LNCaP clone FGC (cell line): ENCODE results near the gene PRR16.

Source experiments
- DNase-seq: peaks from one replicate; pipeline ENCODE4 v3.0.0-alpha.2; 2011; ENCODE audit warnings: low read depth
- H3K4me3 ChIP-seq: 2 replicates; pipeline ENCODE4 v1.5.1; 2011; ENCODE audit warnings: mild to moderate bottlenecking, low read depth, low read length, control low read depth
- TF ChIP-seq, protein P1 (sequence below): IDR thresholded peaks from 2 replicates; pipeline ENCODE4 v1.5.1; 2012; ENCODE audit warnings: mild to moderate bottlenecking; ENCODE audit not compliant: control insufficient read depth, insufficient read depth; ENCODE audit errors: extremely low read depth

The PRR16 gene

DNA sequence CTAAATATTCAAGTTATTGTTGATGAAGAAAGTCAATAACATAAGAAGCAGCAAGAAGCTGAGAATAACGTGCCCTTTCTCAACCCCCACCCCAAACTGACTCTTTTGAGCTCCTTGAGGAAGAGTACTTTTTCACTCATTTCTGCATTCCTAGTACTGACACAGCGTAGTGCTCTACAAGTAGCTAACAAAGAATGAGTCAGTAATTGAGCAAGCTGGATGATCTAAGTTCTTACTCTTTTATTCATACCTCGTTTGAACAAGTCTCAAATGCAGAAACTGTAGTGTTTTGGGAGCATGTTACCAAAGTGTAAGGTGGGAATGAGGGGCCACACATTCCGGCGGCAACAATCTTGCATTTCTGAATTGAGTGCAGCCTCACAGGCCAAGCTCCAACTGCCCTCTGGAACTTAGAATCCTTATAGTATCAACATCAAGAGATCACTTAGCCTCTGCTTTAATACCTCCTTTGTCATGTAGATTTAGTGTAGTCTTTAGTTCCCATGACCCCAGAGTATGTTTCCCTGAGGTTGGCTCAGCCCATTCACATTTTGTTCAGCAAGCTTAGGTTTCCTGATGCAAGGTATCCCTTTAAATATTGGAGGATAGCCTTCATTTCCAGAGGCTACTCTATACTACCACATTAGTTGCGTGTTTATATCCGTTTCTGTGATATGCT lies 152.0 kb downstream of the PRR16 start:
- no peak overlapping the region for H3K4me3 ChIP-seq
- no peak for DNase-seq
- TF ChIP-seq, protein P1, sequence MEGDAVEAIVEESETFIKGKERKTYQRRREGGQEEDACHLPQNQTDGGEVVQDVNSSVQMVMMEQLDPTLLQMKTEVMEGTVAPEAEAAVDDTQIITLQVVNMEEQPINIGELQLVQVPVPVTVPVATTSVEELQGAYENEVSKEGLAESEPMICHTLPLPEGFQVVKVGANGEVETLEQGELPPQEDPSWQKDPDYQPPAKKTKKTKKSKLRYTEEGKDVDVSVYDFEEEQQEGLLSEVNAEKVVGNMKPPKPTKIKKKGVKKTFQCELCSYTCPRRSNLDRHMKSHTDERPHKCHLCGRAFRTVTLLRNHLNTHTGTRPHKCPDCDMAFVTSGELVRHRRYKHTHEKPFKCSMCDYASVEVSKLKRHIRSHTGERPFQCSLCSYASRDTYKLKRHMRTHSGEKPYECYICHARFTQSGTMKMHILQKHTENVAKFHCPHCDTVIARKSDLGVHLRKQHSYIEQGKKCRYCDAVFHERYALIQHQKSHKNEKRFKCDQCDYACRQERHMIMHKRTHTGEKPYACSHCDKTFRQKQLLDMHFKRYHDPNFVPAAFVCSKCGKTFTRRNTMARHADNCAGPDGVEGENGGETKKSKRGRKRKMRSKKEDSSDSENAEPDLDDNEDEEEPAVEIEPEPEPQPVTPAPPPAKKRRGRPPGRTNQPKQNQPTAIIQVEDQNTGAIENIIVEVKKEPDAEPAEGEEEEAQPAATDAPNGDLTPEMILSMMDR = no peak

DNA sequence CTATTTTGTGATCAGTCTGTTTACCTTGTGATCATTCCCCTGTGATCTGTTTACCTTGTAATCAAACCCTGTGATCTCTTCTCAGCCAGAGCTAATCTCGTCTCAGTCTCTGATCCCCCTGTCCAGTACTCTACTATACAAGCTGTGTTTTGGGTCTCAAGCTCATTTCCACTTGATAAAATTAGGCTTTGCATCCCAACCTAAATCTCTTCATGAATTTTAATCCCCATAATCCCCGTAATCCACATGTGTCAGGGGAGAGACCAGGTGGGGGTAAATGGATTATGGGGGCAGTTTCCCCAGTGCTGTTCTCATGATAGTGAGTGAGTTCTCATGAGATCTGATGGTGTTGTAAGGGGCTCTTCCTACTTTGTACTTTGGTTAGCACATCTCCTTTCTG lies 157.2 kb downstream of the PRR16 start:
- TF ChIP-seq, protein P1 = no peak
- no peak overlapping the region for H3K4me3 ChIP-seq
- no peak for DNase-seq

DNA sequence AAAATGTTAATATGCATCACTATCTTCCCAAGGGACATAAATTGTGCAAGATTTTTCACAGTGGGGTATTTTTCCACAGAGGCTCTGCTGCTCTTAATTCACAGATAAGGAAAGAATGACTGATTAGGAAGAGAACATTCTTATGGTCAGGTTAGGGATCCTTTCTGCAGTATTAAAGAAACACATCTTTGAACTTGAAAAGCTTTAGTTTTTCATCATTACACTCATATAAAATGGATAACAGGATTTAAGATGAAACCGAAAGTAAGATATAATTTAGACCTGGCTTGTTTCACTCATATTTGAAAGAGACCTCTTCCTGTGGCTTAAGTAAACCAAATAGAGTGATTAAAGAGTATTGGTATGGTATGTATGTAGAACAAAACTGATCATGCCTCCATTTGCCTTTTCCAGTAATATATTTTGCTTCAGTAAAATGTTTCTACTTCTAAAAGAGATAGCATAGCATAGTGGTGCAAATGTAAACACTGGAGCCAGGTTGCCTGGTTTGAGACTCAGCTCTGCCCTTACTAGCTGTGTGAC lies 160.0 kb downstream of the PRR16 start:
- no peak for DNase-seq
- TF ChIP-seq, protein P1 = no peak
- no peak overlapping the region for H3K4me3 ChIP-seq

DNA sequence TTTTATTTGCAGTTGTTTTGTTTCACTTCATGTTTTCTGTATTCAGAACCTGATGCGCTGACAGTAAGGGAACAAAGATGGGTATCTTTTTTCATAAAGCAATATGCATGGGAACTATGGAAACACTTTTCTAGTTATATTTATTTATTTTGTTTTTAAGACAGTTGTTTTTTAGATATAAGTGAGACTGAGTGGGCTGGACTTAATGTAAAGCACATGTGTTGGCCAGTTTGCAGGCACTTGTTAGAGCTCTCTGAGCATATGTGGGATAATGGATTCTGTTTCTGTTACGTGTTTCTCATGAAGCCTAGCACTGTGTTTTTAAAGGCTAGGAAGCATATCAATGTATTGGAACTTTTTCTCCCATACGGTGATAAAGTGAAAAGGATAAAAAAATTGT lies 164.1 kb downstream of the PRR16 start:
- no peak for DNase-seq
- no peak overlapping the region for H3K4me3 ChIP-seq
- TF ChIP-seq, protein P1 = no peak

DNA sequence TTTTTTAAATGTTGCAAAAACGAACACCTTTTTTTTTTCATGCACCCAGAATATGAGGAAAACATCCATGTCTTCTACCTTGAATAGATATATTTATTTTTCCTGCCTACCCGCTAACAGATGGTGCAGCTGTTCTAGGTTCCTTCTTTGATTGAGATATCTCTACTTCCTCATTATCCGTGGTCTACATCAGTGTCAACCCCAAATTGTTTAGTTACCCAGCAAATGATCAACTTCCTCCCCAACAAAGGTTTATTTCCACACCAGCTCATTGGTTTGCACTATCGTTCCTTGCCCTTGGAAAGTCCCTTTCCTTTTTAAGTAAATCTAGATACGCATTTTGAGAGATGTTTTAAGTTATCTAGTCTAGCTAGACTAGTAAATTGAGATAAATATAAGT lies 166.4 kb downstream of the PRR16 start:
- no peak overlapping the region for H3K4me3 ChIP-seq
- TF ChIP-seq, protein P1 = no peak
- no peak for DNase-seq

DNA sequence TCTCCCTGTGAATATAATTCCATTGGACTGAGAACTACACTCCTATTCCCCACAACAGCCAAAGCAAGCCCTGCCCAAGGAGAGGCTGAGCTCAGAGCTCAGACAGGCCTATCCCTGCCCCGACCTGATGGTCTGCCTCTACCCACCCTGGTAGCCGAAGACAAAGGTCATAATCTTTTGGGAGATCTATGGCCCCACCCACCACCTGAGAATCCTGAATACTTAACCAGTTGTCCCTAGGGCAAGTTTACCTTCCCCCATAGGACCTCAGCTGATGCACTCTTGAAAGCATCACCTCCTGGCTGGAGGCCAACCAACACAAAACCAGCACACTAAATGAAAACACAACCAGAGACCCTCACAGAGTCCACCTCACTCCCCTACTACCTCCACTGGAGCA lies 167.5 kb downstream of the PRR16 start:
- no peak overlapping the region for H3K4me3 ChIP-seq
- TF ChIP-seq, protein P1 = no peak
- no peak for DNase-seq

DNA sequence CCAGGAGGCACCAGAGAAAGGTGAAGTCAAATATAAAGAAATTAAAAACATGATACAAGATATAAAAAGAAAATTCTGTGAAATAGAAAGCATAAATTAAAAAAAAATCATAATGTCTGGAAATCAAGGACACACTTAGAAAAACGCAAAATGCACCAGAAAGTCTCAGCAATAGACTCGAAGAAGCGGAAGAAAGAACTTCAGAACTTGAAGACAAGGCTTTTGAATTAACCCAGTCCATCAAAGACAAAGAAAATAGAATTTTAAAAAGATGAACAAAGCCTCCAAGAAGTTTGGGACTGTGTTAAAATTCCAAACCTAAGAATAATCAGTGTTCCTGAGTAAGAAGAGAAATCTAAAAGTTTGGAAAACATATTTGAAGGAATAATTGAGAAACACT lies 168.3 kb downstream of the PRR16 start:
- TF ChIP-seq, protein P1 = no peak
- no peak for DNase-seq
- no peak overlapping the region for H3K4me3 ChIP-seq
